Duodenal mucosa (tissue), 2 donors: ENCODE measurements around the gene RPL22.

ENCODE experiments used
- H3K27ac ChIP-seq: one replicate; pipeline ENCODE4 v1.7.0; 2013; ENCODE audit warnings: low read depth, low read length
- H3K27me3 ChIP-seq, 2 donors: one replicate each; pipeline ENCODE4 v1.7.0; 2013; ENCODE audit warnings: low read length in 2 of 2, control low read depth in 1 of 2; ENCODE audit not compliant: insufficient read depth in 2 of 2, control insufficient read depth in 1 of 2
- H3K36me3 ChIP-seq, 2 donors: one replicate each; pipeline ENCODE4 v1.7.0; 2013; ENCODE audit warnings: low read length in 2 of 2, control low read depth in 1 of 2; ENCODE audit not compliant: insufficient read depth in 2 of 2, control insufficient read depth in 1 of 2
- H3K4me1 ChIP-seq, 2 donors: one replicate each; pipeline ENCODE4 v1.7.0; 2013; ENCODE audit warnings: low read length in 2 of 2, control low read depth in 1 of 2; ENCODE audit not compliant: insufficient read depth in 2 of 2, control insufficient read depth in 1 of 2
- H3K4me3 ChIP-seq, 2 donors: one replicate each; pipeline ENCODE4 v1.7.0; 2013; ENCODE audit warnings: low read length in 2 of 2, low read depth in 1 of 2
- H3K9ac ChIP-seq, 2 donors: one replicate each; pipeline ENCODE4 v1.7.0; 2013; ENCODE audit warnings: low read length in 2 of 2, low read depth in 1 of 2
- H3K9me3 ChIP-seq, 2 donors: one replicate each; pipeline ENCODE4 v1.7.0; 2013; ENCODE audit warnings: low read length in 2 of 2, control low read depth in 1 of 2; ENCODE audit not compliant: control insufficient read depth in 1 of 2

RPL22 gene

DNA sequence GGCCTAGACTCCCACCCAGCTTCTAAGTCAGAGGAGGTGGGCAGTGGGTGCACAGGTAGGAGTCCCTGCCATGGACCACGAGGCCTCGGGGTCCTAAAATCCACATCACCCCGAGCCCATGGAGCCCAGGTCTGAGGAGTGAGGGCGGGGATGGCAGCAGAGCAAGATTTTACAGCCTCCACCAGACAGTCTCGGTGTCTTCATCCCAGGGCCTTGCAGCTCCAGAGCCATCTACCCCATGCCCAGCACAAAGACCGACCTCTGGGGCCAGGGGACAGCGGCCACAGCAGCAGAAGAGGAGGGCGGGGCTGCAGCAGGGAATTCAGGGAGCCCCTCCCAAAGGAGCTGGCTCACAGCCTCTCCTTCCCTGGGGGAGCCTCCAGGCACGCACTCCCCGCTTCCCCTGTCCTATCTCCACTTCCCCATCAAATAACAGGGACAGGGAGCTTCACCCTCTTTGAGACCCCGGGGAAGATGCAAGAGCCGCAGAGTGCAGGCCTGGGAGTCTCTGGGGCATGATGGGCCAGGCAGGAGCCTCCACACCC is 33.9 kb downstream of the RPL22 start:
- H3K36me3 ChIP-seq, result no peaks in the 10 kb centered on the region
- H3K27ac ChIP-seq, result no peak overlapping the region
- no peaks in the 10 kb centered on the region for H3K4me1 ChIP-seq
- H3K9ac ChIP-seq, result no peak overlapping the region
- peaks cover 0 to 17% of the 10 kb centered on the region in 2 donors for H3K27me3 ChIP-seq
- no peaks in the 10 kb centered on the region for H3K9me3 ChIP-seq
- no peak overlapping the region for H3K4me3 ChIP-seq

DNA sequence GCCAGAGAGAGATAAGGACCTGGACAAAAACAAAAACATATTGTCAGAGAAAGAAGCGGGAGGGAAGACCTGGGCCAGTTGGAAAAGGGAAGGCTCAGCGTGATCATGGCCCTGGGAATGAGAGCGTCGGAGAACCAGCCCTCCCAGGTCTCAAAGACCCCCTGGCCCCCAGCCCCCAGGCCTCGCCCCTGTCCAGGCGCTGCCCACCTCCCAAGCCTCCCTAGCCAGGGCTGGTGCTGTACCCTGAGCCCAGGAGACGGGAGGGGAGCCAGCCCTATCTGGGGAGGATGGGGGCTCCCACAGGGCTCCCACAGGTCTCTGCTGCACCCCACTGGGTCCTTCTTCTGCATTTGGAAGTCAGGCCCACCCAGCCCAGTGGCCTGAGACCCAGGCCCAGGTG is 34.4 kb downstream of the RPL22 start:
- peaks cover 0 to 17% of the 10 kb centered on the region in 2 donors for H3K27me3 ChIP-seq
- H3K4me3 ChIP-seq, result no peak overlapping the region
- H3K9me3 ChIP-seq, result no peaks in the 10 kb centered on the region
- H3K36me3 ChIP-seq, result no peaks in the 10 kb centered on the region
- H3K9ac ChIP-seq, result no peak overlapping the region
- no peaks in the 10 kb centered on the region for H3K4me1 ChIP-seq
- H3K27ac ChIP-seq, result no peak overlapping the region

DNA sequence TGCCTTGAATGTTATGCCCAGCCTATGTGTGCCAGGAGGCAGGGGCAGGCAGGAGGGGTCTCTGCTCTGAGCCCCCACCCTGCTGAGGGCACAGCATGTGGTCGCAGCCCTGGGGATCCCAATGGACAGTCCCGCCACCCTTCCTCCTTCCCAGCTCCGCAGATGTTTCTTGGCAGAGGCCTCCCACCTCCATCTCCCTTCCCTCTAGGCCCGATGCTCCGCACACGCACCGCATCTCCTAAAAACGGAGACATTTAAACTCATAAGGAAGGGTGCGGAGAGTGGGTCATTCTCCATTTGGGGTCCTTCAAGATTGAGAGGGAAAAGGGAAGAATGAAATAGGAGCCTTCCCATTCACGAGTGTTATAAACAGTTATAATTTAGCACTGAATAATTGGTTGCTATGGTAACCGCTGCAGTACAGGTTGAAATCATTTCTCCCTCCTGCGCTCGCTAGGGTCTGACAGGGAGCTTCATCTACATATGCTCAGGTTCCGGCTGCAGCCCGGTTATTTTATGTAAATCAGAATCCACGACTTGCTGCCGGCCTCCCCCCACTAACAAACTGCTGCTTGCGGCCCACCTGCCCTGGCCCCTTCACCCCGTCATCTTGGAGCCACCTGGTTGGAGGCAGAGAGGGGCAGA is 35.3 kb downstream of the RPL22 start:
- Histone ChIP-seq H3K9me3 (no peaks in the 10 kb centered on the region), H3K27ac (no peak overlapping the region), H3K4me3 (no peak overlapping the region), H3K27me3 (peaks cover 0 to 17% of the 10 kb centered on the region in 2 donors), H3K4me1 (no peaks in the 10 kb centered on the region), H3K9ac (no peak overlapping the region), H3K36me3 (no peaks in the 10 kb centered on the region)

DNA sequence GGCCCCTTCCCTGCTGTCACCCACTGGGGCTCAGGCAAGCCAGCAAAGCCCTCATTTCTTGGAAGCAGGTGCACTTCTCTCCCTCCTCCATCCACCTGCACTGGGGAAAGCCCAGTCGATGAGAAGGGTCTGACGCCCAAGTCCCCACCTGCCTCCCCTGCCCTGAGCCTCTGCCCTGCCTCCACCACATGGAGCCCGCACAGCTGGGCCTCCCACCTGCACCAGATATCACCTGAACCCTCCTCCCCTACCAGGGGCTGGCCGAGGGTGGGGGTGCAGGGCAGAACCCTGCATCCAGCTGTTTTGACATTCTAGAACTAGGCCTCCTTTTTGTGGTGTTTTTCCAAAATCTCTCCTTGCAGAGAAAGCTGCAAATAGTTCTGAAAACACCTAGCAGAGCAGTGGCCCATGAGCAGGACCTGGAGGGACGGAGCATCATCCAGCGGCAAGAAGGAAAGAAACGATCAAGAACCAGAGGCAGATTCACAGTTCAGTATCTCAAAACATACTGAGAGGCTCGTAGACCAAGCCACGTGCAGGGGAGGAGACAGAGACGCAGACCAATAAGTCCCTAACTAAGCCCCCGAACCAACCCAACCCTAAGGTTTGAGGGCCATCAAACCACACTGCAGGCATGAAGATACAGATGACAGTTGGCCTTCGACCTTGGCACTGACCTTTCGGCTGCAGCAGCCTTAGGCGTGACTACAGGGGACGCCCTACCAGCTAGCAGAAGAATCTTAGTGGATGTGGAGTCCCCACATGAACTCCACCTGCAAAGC is 36.0 kb downstream of the RPL22 start:
- Histone ChIP-seq H3K9me3 (no peaks in the 10 kb centered on the region), H3K27ac (no peak overlapping the region), H3K4me3 (no peak overlapping the region), H3K4me1 (no peaks in the 10 kb centered on the region), H3K36me3 (no peaks in the 10 kb centered on the region), H3K27me3 (peaks cover 0 to 17% of the 10 kb centered on the region in 2 donors), H3K9ac (no peak overlapping the region)

DNA sequence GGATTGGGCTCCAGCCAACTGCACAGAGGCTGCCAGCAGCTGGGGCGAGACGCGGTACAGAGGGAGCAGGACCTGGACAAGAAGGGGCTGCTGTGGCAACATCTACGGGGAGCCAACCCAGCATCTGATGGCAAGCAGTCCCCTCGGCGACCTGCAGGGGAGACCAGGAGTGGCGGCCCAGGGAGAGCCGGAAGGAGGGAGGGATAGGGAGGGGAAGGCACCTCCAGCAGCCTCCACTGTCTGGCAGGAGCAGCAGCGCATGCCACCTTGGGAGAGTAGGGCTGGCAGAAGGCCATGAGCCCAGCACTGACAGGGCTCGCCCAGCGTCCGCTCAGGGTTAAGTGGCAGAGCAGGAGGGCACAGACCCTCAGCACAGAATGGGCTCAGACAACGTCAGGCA is 36.6 kb downstream of the RPL22 start:
- H3K9me3 ChIP-seq, result no peaks in the 10 kb centered on the region
- no peak overlapping the region for H3K4me3 ChIP-seq
- no peak overlapping the region for H3K9ac ChIP-seq
- no peaks in the 10 kb centered on the region for H3K36me3 ChIP-seq
- H3K27ac ChIP-seq, result no peak overlapping the region
- peaks cover 0 to 17% of the 10 kb centered on the region in 2 donors for H3K27me3 ChIP-seq
- H3K4me1 ChIP-seq, result no peaks in the 10 kb centered on the region

DNA sequence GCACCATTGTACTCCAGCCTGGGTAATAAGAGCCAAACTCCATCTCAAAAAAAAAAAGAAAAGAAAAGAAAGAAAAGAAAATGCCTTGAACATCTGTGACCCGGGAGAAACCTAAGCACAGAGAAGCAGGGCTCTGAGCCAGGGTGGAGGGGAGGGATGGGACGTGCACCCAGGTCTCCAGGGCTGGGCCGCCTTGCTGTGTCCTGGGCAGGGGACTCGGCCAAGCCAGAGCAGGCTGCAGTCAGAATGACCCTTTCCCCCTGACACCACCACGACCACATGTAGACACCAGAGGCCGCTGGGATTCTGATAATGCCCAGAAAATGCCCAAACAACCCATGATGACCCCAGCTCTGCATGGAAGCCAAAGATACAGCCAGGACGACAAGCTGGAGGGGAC is 37.1 kb downstream of the RPL22 start:
- H3K4me3 ChIP-seq, result no peak overlapping the region
- no peak overlapping the region for H3K27ac ChIP-seq
- no peaks in the 10 kb centered on the region for H3K36me3 ChIP-seq
- no peaks in the 10 kb centered on the region for H3K9me3 ChIP-seq
- H3K4me1 ChIP-seq, result no peaks in the 10 kb centered on the region
- peaks cover 1 to 17% of the 10 kb centered on the region in 2 donors for H3K27me3 ChIP-seq
- no peak overlapping the region for H3K9ac ChIP-seq

DNA sequence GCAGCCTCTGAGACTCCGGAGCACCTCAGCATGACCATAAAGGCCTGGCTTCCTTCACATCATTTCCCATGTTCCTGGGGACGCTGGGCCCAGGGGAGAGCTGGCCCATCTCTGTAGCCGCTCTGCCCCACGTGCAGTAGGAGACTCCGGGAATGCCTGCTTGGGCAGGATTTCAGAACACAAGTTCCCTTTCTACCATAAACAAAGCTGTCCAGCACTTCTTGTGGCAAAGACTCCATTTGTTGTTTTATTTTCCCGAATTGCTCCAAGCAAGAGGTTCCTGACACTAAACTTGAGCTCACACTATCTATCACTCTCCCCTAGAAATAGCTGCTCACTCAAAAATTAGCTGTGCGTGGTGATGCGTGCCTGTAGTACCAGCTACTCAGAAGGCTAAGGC is 41.2 kb downstream of the RPL22 start:
- Histone ChIP-seq H3K27me3 (peaks cover 4 to 13% of the 10 kb centered on the region in 2 donors), H3K9me3 (no peaks in the 10 kb centered on the region), H3K27ac (no peak overlapping the region), H3K4me3 (no peak overlapping the region), H3K4me1 (no peaks in the 10 kb centered on the region), H3K36me3 (no peaks in the 10 kb centered on the region), H3K9ac (no peak overlapping the region)

DNA sequence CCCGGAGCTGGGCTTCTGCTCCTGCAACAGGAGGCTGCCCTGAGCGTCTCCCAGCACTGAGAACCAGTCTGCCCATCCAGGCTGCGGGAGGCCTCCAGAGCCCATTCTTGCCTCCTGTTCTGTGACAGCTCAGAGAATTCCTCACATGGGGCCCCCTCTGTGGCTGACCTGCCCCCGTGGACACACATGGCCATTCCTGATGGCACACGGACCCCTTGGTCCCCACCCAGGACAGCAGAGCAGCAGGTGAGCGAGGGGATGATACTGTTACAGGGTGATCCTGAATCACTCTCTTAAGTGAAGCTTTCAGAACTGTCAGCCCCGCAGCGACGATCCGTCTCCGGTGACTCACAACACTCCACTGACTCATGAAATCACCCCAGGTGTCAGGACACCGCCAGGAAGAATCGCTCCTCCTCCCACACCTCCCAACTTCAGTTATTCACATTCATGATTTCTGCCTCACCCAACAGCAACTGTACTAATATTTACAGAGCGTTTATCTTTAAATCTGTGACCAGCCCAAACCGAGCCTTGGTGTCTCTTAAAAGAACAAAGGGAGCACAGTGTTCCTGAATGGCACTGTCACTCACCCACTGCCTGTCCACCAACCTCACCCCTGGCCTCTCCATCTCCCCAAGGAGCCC is 41.7 kb downstream of the RPL22 start:
- H3K27me3 ChIP-seq, result peaks cover 4 to 8% of the 10 kb centered on the region in 2 donors
- H3K9me3 ChIP-seq, result no peaks in the 10 kb centered on the region
- H3K27ac ChIP-seq, result no peak overlapping the region
- H3K36me3 ChIP-seq, result no peaks in the 10 kb centered on the region
- no peak overlapping the region for H3K4me3 ChIP-seq
- no peak overlapping the region for H3K9ac ChIP-seq
- no peaks in the 10 kb centered on the region for H3K4me1 ChIP-seq

DNA sequence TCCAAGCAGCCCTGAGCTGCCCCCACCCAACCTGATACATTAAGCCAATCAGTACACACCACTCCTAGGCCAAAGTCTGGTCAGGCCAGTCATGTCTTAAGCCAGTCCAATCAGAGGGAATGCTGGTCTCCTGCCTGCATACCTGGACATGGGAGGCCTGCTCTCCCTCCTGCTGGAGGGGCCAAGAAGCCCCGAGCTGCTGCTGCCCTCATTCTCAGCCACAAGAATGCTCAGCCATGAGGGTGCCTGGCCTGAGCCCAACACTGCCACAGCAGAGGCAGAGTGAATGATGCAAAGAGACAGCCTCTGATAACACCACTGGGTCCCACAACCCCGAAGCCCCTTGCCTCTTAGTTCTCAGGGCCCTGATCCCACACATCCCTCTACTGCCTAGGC is 42.3 kb downstream of the RPL22 start:
- Histone ChIP-seq H3K9me3 (no peaks in the 10 kb centered on the region), H3K36me3 (no peaks in the 10 kb centered on the region), H3K9ac (no peak overlapping the region), H3K4me1 (no peaks in the 10 kb centered on the region), H3K27me3 (peaks cover 4 to 5% of the 10 kb centered on the region in 2 donors), H3K4me3 (no peak overlapping the region), H3K27ac (no peak overlapping the region)
